Psoas muscle (tissue), 8 donors: ENCODE results near the gene NR3C1. TPM values are rescaled to one million over a fixed set of nuclear protein-coding genes. Genes with fewer than 3 reads are reported as not detected.

Source experiments
- ATAC-seq, 4 donors: fragments of 200-7000 bp; cut with Tn5 transposase; one replicate each; pipeline ENCODE4 v1.9.1; 2020; ENCODE audit warnings: moderate library complexity in 3 of 4, mild to moderate bottlenecking in 2 of 4
- DNase-seq, 2 donors: peaks; one replicate each; pipeline ENCODE4 v3.0.0-alpha.2; 2020
- H3K27ac ChIP-seq: fragments of 200-600 bp; one replicate; pipeline ENCODE4 v1.8.0; 2022
- H3K27me3 ChIP-seq, 3 donors: fragments of 200-600 bp in 1 of 3; one replicate each; pipeline versions ENCODE4 v1.6.1 to v1.8.0; 2013 to 2022; ENCODE audit warnings: low read length in 2 of 3, mild to moderate bottlenecking in 2 of 3, moderate library complexity in 1 of 3; ENCODE audit not compliant: insufficient read depth in 3 of 3
- H3K36me3 ChIP-seq, 2 donors: fragments of 200-600 bp in 1 of 2; one replicate each; pipeline versions ENCODE4 v1.6.1 to v1.8.0; 2013 to 2022; ENCODE audit warnings: low read depth in 1 of 2, mild to moderate bottlenecking in 1 of 2, moderate library complexity in 1 of 2; ENCODE audit not compliant: insufficient read depth in 1 of 2
- H3K4me1 ChIP-seq: fragments of 200-600 bp; one replicate; pipeline ENCODE4 v1.8.0; 2022
- H3K4me3 ChIP-seq: fragments of 200-600 bp; one replicate; pipeline ENCODE4 v1.8.0; 2022; ENCODE audit warnings: mild to moderate bottlenecking
- H3K9me3 ChIP-seq: fragments of 200-600 bp; one replicate; pipeline ENCODE4 v1.8.0; 2022
- WGBS, 3 donors: extraction: QIAGEN DNeasy Blood & Tissue Kit; methylation state at CpG; one replicate each; pipeline versions ENCODE4 v1.1.6 to v1.1.7; 2013; 5-methylcytosine and 5-hydroxymethylcytosine counted together
- intact Hi-C, 2 donors: fragments of 100-400 bp; cut with DNase I; formaldehyde crosslinking; loops; one replicate each; pipeline versions ENCODE4 v1.11.0 to v1.14.2; 2022
- polyA plus RNA-seq, 3 donors: library from polyadenylated mRNA; stranded (reverse); fragments of 200-250 nt; gene quantifications; one replicate each; pipeline ENCODE4 v1.2.3, GENCODE V29; 2013
- total RNA-seq, 4 donors: library from RNA; stranded (reverse); fragmentation: NEBNext Ultra II Directional in 2 of 4; extraction: Animal tissue kit (Norgen Biotek cat#: 25700) in 2 of 4; gene quantifications; one replicate each; pipeline versions ENCODE4 v1.2.1 to v1.2.4, GENCODE V29; 2021 to 2023
- TF ChIP-seq, protein P1 (sequence below): fragments of 200-600 bp; IDR thresholded peaks from one replicate; pipeline ENCODE4 v1.8.0; 2022; ENCODE audit warnings: antibody characterized with exemption
- donor health status: healthy with polysubstance abuse.
- donor health status: DM: no; HTN: no; CAD: no; lungs with moderate emphysema.
- donor health status: Bipolar disorder and iron deficiency.
- donor health status: healthy.
- donor health status: DM: yes; HTN: yes; CAD: no.
- donor health status: DM: no; HTN: no; CAD: no.
- donor health status: DM: no; HTN: no; CAD: no.
- donor health status: DM: yes; HTN: yes; CAD: no.

The NR3C1 gene
- total and polyA plus RNA-seq, 7 donors, result 16.5 to 89.7 (median 55.8) TPM

DNA sequence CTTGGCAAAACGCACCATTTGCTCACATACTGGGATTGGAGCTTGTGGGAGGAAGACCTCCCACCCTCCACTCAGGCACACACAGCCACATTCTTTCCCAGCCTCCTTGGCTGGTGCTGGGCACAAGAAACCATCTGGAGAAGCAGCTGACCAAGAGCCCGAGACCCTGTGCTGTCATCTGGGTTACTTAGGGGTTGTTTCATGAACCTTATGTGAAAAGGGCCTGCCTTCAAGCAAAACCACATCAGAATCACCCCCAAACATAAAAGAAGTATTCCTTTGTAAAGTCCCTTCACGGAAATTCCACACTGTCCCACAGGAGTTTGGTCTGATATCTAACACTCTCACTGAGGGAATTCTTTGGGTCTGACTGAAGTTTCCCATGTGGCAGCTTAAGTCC lies 172.1 kb downstream of the NR3C1 start:
- 62 to 79% (median 67%) methylated on average over 3 of the region's 3 CpGs for WGBS, 3 donors

DNA sequence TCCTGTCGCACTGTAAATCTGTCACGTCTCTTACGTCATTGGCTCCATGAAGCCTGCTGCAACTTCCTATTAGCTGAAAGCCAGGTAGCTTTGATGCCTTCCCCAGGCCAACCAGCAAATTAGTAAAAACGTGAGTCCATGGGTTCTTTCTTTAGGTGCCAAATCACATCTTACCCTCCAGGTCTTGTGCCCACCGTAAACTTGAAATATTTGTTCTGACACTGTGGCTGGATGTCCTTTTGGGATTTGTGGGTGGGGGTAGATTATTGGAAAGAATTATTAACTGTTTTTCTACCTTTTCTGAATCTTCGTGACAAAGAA lies 172.8 kb downstream of the NR3C1 start:
- Histone ChIP-seq H3K4me3 (no peak overlapping the region), H3K27ac (no peak overlapping the region), H3K36me3 (no peaks in the 10 kb centered on the region), H3K4me1 (peaks cover 32% of the 10 kb centered on the region), H3K27me3 (no peaks in the 10 kb centered on the region), H3K9me3 (no peaks in the 10 kb centered on the region)
- TF ChIP-seq, protein P1, sequence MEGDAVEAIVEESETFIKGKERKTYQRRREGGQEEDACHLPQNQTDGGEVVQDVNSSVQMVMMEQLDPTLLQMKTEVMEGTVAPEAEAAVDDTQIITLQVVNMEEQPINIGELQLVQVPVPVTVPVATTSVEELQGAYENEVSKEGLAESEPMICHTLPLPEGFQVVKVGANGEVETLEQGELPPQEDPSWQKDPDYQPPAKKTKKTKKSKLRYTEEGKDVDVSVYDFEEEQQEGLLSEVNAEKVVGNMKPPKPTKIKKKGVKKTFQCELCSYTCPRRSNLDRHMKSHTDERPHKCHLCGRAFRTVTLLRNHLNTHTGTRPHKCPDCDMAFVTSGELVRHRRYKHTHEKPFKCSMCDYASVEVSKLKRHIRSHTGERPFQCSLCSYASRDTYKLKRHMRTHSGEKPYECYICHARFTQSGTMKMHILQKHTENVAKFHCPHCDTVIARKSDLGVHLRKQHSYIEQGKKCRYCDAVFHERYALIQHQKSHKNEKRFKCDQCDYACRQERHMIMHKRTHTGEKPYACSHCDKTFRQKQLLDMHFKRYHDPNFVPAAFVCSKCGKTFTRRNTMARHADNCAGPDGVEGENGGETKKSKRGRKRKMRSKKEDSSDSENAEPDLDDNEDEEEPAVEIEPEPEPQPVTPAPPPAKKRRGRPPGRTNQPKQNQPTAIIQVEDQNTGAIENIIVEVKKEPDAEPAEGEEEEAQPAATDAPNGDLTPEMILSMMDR, result no peak
- DNase-seq, result no peak
- WGBS, 3 donors, result 71 to 82% (median 73%) methylated on average over 6 of the region's 6 CpGs
- peak in 1 of 4 donors; percentile 5 for ATAC-seq
- intact Hi-C loops, result no loop called here

More for the DNA sequence above, 172.1 kb downstream of the NR3C1 start:
- DNase-seq (no peak), ATAC-seq (no peak)
- Histone ChIP-seq H3K36me3 (no peaks in the 10 kb centered on the region), H3K4me1 (peaks cover 31% of the 10 kb centered on the region), H3K27ac (no peak overlapping the region), H3K27me3 (no peaks in the 10 kb centered on the region), H3K9me3 (no peaks in the 10 kb centered on the region), H3K4me3 (no peak overlapping the region)
- TF ChIP-seq, protein P1, result no peak
- intact Hi-C loops, result no loop called here

DNA sequence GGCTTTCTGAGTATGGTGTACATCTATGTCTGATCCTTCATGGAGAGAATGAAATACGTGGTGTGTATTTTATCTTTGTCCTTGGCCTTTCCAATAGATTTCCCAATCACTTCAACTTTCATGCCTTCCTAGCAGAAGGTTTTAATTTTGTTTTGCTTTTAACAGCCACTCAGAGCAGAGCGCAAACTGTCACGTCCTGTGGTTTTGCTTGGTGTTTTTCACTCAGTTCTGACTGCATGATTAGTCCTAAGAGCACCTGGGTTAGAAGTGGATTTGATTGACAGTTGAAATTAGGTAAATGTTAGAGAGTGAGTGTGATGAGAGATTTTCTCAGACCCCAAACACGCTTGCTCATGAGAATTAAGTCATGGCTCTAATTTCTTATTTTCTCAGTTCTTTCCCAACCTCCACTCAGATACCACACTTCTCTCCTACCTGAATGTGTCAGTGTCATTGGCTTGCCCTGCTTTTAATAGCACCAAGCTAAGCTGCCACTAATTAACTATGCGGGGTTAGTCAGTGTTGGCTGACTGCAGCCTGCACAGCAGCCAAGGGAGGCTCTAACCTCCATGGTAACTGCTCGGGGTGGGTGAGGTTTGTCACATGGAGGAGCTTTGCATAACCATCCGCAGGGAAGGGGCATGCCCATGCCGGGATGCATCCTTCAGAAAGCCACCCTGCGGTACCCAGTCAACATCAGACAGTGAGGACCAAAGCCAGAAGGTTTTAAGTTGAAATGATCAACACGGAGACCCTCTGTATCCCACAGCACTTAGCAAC lies 173.4 kb downstream of the NR3C1 start:
- intact Hi-C loops, result no loop called here
- H3K27me3 ChIP-seq, result no peaks in the 10 kb centered on the region
- no peak for DNase-seq
- WGBS, 3 donors, result 37 to 56% (median 39%) methylated on average over 10 of the region's 10 CpGs
- TF ChIP-seq, protein P1, result no peak
- peaks cover 32% of the 10 kb centered on the region for H3K4me1 ChIP-seq
- H3K36me3 ChIP-seq, result no peaks in the 10 kb centered on the region
- ATAC-seq, result peak; percentile 34 to 70 (median 56)
- no peaks in the 10 kb centered on the region for H3K9me3 ChIP-seq
- H3K4me3 ChIP-seq, result no peak overlapping the region
- H3K27ac ChIP-seq, result peak overlapping the region; percentile 2

DNA sequence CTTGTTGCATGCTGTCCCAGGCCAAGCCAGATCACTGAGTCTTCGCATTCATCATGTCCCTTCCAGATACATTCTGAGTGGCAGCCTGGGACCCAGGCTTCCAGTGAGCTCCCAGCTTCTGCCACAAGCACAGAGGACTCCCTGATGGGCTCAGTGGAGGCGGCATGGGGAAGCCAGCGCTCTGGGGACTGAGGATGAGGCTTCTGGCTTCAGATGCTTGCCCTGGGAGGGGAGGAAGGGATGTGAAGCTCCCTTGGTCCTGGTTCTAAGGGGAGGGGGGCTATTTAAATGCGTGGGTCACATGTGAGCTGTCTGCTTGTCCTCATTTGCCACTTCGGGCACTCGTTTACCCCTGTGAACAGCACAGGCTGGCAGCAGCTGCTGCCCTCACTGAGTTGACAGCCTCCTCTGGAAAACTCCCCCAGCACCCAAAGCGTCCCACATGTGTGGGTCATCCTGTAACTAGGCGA lies 174.0 kb downstream of the NR3C1 start:
- 34 to 45% (median 42%) methylated on average over 8 of the region's 8 CpGs for WGBS, 3 donors
- no peaks in the 10 kb centered on the region for H3K36me3 ChIP-seq
- H3K27ac ChIP-seq, result peak overlapping the region; percentile 2
- ATAC-seq (peak; percentile 40 to 68 (median 59)), DNase-seq (no peak)
- H3K4me1 ChIP-seq, result peaks cover 32% of the 10 kb centered on the region
- intact Hi-C loops, result no loop called here
- no peaks in the 10 kb centered on the region for H3K9me3 ChIP-seq
- TF ChIP-seq, protein P1, result no peak
- no peak overlapping the region for H3K4me3 ChIP-seq
- no peaks in the 10 kb centered on the region for H3K27me3 ChIP-seq
